IMR-90 (cell line): ENCODE data around the gene ZDHHC21. TPM values are rescaled to one million over a fixed set of nuclear protein-coding genes. Genes with fewer than 3 reads are reported as not detected.

Experiments used
- ATAC-seq: fragments of 200-7000 bp; cut with Tn5 transposase; 2 replicates; pipeline ENCODE4 v1.9.1; 2020; ENCODE audit warnings: low read depth, mild to moderate bottlenecking, moderate library complexity
- BruUV-seq: library from RNA; stranded (reverse); fragments of 400-500 nt; replicated peaks from 2 replicates; lab custom pipeline; 2021; lab: Mats Ljungman, UMichigan
- CTCF ChIA-PET: fragments of 300-600 bp; formaldehyde crosslinking; extraction: SDS; loops from one replicate; lab custom pipeline; 2021; ENCODE audit warnings: antibody characterized with exemption; lab: Yijun Ruan, JAX
- POLR2A ChIA-PET: fragments of 300-600 bp; sonication (Branson Sonifier 250); formaldehyde crosslinking; loops from one replicate; lab custom pipeline; 2022; ENCODE audit warnings: antibody characterized with exemption; ENCODE audit not compliant: unreplicated experiment; lab: Charles Lee
- DNase-seq: peaks from one replicate; pipeline ENCODE4 v3.0.0; 2013
- H2AFZ ChIP-seq: replicated peaks from 2 replicates; pipeline ENCODE3; 2013; ENCODE audit warnings: low read length, mild to moderate bottlenecking; ENCODE audit not compliant: poor library complexity
- H2AK5ac ChIP-seq: 2 replicates; pipeline ENCODE4 v1.6.1; 2013; ENCODE audit warnings: low read depth, low read length, inconsistent platforms
- H2AK9ac ChIP-seq: replicated peaks from 2 replicates; pipeline ENCODE3; 2013; ENCODE audit warnings: mild to moderate bottlenecking, low read depth, low read length, moderate library complexity; ENCODE audit not compliant: poor library complexity
- H2BK120ac ChIP-seq: 2 replicates; pipeline ENCODE4 v1.6.1; 2013; ENCODE audit warnings: low read depth, low read length, inconsistent platforms
- H2BK15ac ChIP-seq: 3 replicates; pipeline ENCODE4 v1.6.1; 2013; ENCODE audit warnings: low read depth, low read length, inconsistent platforms
- H2BK20ac ChIP-seq: 2 replicates; pipeline ENCODE4 v1.6.1; 2013; ENCODE audit warnings: low read depth, mild to moderate bottlenecking, inconsistent platforms, low read length, moderate library complexity
- H2BK5ac ChIP-seq: 2 replicates; pipeline ENCODE4 v1.6.1; 2013; ENCODE audit warnings: mild to moderate bottlenecking, low read depth, low read length, inconsistent platforms; ENCODE audit not compliant: poor library complexity, severe bottlenecking
- H3K14ac ChIP-seq: replicated peaks from 2 replicates; pipeline ENCODE4 v1.6.1; 2013; ENCODE audit warnings: low read depth, low read length, inconsistent platforms
- H3K18ac ChIP-seq: 2 replicates; pipeline ENCODE4 v1.6.1; 2013; ENCODE audit warnings: low read depth, low read length, control low read depth
- H3K23ac ChIP-seq: 2 replicates; pipeline ENCODE4 v1.6.1; 2013; ENCODE audit warnings: low read depth, low read length, inconsistent platforms
- H3K27ac ChIP-seq: 2 replicates; pipeline ENCODE4 v1.5.1; 2013; ENCODE audit warnings: mild to moderate bottlenecking, control low read depth, low read length; ENCODE audit not compliant: insufficient read depth
- H3K27me3 ChIP-seq: 2 replicates; pipeline ENCODE4 v1.6.1; 2013; ENCODE audit warnings: low read length; ENCODE audit not compliant: control insufficient read depth, insufficient read depth
- H3K36me3 ChIP-seq: 2 replicates; pipeline ENCODE4 v1.6.1; 2013; ENCODE audit warnings: low read length, mixed read lengths; ENCODE audit not compliant: control insufficient read depth, insufficient read depth
- H3K4ac ChIP-seq: 2 replicates; pipeline ENCODE4 v1.6.1; 2013; ENCODE audit warnings: low read depth, low read length, inconsistent platforms
- H3K4me1 ChIP-seq: 2 replicates; pipeline ENCODE4 v1.6.1; 2013; ENCODE audit warnings: low read length, mixed read lengths; ENCODE audit not compliant: control insufficient read depth, insufficient read depth
- H3K4me2 ChIP-seq: 2 replicates; pipeline ENCODE4 v1.6.1; 2013; ENCODE audit warnings: low read depth, mild to moderate bottlenecking, control low read depth, low read length, moderate library complexity
- H3K4me3 ChIP-seq: 2 replicates; pipeline ENCODE4 v1.5.1; 2013; ENCODE audit warnings: low read depth, mild to moderate bottlenecking, control low read depth, low read length, moderate library complexity; ENCODE audit not compliant: insufficient read depth
- H3K56ac ChIP-seq: 2 replicates; pipeline ENCODE4 v1.6.1; 2013; ENCODE audit warnings: low read length, inconsistent platforms; ENCODE audit not compliant: insufficient read depth; ENCODE audit errors: extremely low read depth
- H3K79me1 ChIP-seq, 2 experiments: 2 replicates each; pipeline ENCODE4 v1.6.1; 2013; ENCODE audit warnings: low read length in 2 of 2, inconsistent platforms in 1 of 2, low read depth in 1 of 2
- H3K9ac ChIP-seq: 2 replicates; pipeline ENCODE4 v1.6.1; 2013; ENCODE audit warnings: low read depth, low read length, control low read depth
- H3K9me1 ChIP-seq: 2 replicates; pipeline ENCODE4 v1.6.1; 2013; ENCODE audit warnings: low read length, inconsistent platforms; ENCODE audit not compliant: insufficient read depth
- H3K9me3 ChIP-seq: 2 replicates; pipeline ENCODE4 v1.6.1; 2013; ENCODE audit warnings: low read length; ENCODE audit not compliant: control insufficient read depth, insufficient read depth
- H4K20me1 ChIP-seq: 2 replicates; pipeline ENCODE4 v1.6.1; 2013; ENCODE audit warnings: low read length, inconsistent platforms; ENCODE audit not compliant: insufficient read depth
- H4K5ac ChIP-seq: 2 replicates; pipeline ENCODE4 v1.6.1; 2013; ENCODE audit warnings: mild to moderate bottlenecking, low read depth, low read length, control low read depth
- H4K8ac ChIP-seq, 2 experiments: 2 replicates each; pipeline ENCODE4 v1.6.1; 2013; ENCODE audit warnings: low read depth in 2 of 2, low read length in 2 of 2, control low read depth in 1 of 2, inconsistent platforms in 1 of 2
- H4K91ac ChIP-seq: 2 replicates; pipeline ENCODE4 v1.6.1; 2013; ENCODE audit warnings: low read depth, low read length, inconsistent platforms; ENCODE audit not compliant: insufficient read depth
- MAFK ChIP-seq: IDR thresholded peaks from 2 replicates; pipeline ENCODE4 v1.6.1; 2012; ENCODE audit warnings: low read depth, low read length, improper control_type of control experiment
- RAD21 ChIP-seq: IDR thresholded peaks from 2 replicates; pipeline ENCODE4 v1.6.1; 2012; ENCODE audit warnings: low read length, improper control_type of control experiment
- WGBS, 2 experiments: methylation state at CpG; one replicate each; pipeline versions ENCODE4 v1.1.5 to v1.1.7; 2013; ENCODE audit warnings: missing lambda C conversion rate in 2 of 2; ENCODE audit not compliant: insufficient read length in 1 of 2; ENCODE audit errors: extremely low coverage in 2 of 2; 5-methylcytosine and 5-hydroxymethylcytosine counted together
- dilution Hi-C: fragments of 300-500 bp; cut with HindIII; formaldehyde crosslinking; loops from one replicate; pipeline ENCODE4 v1.14.3; 2018; ENCODE audit warnings: low sequenced_read_pairs; ENCODE audit not compliant: unreplicated experiment
- in situ Hi-C: fragments of 300-500 bp; cut with MboI; formaldehyde crosslinking; loops from 3 replicates; pipeline ENCODE4 v1.14.3; 2019; ENCODE audit warnings: low sequenced_read_pairs, inconsistent platforms, mixed read lengths
- intact Hi-C: fragments of 100-400 bp; cut with micrococcal nuclease; formaldehyde crosslinking; loops from 2 replicates; pipeline ENCODE4 v1.10.0; 2022
- polyA plus RNA-seq, 3 experiments: library from polyadenylated mRNA; depleted of rRNA; stranded (reverse); fragments of >200 nt; gene quantifications; 2 replicates each; pipeline ENCODE4 v1.2.3, GENCODE V29; 2012; ENCODE audit warnings: low replicate concordance in 1 of 3
- total RNA-seq: library from RNA; depleted of rRNA; stranded (reverse); fragments of >200 nt; gene quantifications from 2 replicates; pipeline ENCODE4 v1.2.3, GENCODE V29; 2012

ZDHHC21 gene
- total and polyA plus RNA-seq, 2 of the 4 experiments (the other 2 are of a cell fraction), result 2.8 to 4.5 TPM

DNA sequence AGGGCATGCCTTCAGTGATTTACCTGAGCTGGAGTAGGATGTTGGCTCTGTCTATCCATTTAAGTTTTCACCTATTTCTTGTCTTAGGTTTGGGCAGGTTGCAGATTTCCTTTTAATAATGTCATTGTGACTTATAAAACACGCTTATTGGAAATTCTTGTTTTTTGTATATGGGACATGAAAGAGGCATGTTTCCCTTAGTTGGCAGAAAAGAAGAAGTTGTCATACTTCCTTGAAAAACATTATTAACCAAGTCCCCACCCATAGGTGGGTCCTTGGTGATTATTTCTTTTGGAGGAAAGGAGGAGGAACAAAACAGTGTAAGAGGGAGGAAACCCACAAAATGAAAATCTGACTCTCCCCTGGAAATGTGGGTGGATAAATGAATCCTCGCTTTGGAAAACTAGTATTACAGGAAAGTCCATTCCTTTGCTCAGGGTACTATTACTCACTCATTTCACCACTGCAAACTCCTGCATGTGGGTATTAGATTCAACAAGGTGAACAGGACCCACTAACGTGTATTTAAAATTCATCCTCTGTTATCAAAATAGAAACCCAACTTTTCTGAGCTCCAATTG lies 20.0 kb upstream of the ZDHHC21 start:
- no peak for ATAC-seq
- Histone ChIP-seq H3K9me3 (no peaks in the 10 kb centered on the region), H2BK5ac (no peak overlapping the region), H4K91ac (no peak overlapping the region), H4K20me1 (no peaks in the 10 kb centered on the region), H3K14ac (no peak overlapping the region), H2AK5ac (no peak overlapping the region), H3K27me3 (no peaks in the 10 kb centered on the region), H3K18ac (no peak overlapping the region), H4K5ac (no peak overlapping the region), H3K4me1 (no peaks in the 10 kb centered on the region), H3K9me1 (no peaks in the 10 kb centered on the region), H3K9ac (no peak overlapping the region), H3K4ac (no peak overlapping the region), H2BK20ac (no peak overlapping the region), H4K8ac (no peak overlapping the region), H3K27ac (no peak overlapping the region), H3K56ac (no peak overlapping the region), H3K79me1 (no peaks in the 10 kb centered on the region), H3K4me3 (no peak overlapping the region), H3K23ac (no peak overlapping the region), H3K4me2 (no peak overlapping the region), H2AFZ (no peak overlapping the region), H2BK15ac (no peak overlapping the region), H2BK120ac (no peak overlapping the region), H3K36me3 (no peaks in the 10 kb centered on the region), H2AK9ac (no peak overlapping the region)
- dilution Hi-C loops (no loop called here), intact Hi-C loops (no loop called here), in situ Hi-C loops (no loop called here)
- no peak for DNase-seq
- TF ChIP-seq MAFK (peak; percentile 54), RAD21 (no peak)
- BruUV-seq, result no TSS peak
- POLR2A ChIA-PET, result no interaction called here
- no CpG with 5 or more reads among the region's 3 CpGs for WGBS, 2 experiments
- CTCF ChIA-PET, result no interaction called here
